Stimulated activated naive CD8-positive, alpha-beta T cell treated with anti-CD3 and anti-CD28 coated beads, Interleukin-15, Interleukin-2, amounts not matched to agents 100 U/mL and 50 U/mL, for 24 hours (primary cell): ENCODE results near the gene COQ10A.
A peak's percentile ranks its signal among the peaks of the same experiment; 100 is the strongest.
"Not testable (repeated sequence)": the region's sequence is repeated elsewhere in the genome, so short reads cannot be mapped to it uniquely, and the experiment has no call there.

Source experiments
- ATAC-seq: fragments of 150-1000 bp; cut with Tn5 transposase; one replicate; pipeline ENCODE4 v1.10.0; 2021
- DNase-seq: peaks from one replicate; pipeline ENCODE4 v3.0.0; 2021

Gene COQ10A

DNA sequence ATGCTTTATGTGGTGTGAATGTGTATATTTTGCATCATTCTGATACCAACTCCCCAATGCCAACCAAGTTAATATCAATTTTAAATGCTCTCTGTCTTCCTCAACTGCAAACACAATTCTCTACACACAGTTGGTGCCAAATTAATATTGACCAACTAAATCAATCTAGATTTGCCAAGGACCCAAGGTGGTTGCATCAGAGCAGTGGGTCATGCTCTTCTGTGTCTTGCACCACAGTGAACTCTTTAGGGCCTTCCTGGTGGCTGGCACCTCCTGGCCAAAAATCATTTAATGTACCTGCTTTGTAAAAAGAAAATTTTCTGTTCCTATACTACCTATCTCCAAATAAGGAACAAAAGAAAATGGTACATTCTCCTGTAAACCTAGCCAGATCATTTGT lies 14.1 kb downstream of the COQ10A start:
- no peak for DNase-seq

DNA sequence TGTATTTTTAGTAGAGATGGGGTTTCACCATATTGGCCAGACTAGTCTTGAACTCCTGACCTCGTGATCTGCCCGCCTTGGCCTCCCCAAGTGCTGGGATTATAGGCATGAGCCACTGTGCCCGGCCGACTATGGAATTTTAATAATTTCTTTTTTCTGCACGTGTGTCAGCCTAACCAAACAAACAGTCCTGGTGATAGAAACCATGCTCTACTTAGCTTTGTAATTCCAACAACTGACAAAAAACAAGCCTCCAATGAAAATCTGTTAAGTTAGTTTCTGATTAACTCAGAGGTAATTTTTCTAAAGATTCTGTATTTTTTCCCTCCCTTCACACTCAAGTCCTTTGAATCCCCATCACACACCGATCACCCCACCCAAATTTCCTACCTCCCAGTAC lies 15.3 kb downstream of the COQ10A start:
- ATAC-seq, result no peak
- no peak for DNase-seq

More for the DNA sequence above, 14.1 kb downstream of the COQ10A start:
- no peak for ATAC-seq

DNA sequence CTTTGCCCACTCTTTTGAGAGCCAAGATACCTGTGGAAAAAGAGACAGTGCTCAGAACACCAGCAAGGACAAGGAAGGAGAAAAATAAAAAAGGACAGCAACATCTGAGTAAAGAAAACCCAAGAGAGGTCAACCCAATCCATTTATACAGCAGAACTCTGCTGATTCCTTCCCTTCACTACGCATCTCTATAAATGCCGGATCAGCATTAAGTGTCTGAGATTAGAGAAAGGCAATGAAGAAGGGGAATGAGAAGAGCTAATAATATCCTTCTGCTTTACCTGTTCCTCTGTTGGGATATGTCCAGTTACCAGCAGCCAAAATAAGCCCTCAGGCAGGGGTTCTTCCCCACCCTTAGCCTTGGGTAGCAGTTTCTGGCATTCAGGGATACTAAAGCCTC lies 15.8 kb downstream of the COQ10A start:
- ATAC-seq (no peak), DNase-seq (no peak)

DNA sequence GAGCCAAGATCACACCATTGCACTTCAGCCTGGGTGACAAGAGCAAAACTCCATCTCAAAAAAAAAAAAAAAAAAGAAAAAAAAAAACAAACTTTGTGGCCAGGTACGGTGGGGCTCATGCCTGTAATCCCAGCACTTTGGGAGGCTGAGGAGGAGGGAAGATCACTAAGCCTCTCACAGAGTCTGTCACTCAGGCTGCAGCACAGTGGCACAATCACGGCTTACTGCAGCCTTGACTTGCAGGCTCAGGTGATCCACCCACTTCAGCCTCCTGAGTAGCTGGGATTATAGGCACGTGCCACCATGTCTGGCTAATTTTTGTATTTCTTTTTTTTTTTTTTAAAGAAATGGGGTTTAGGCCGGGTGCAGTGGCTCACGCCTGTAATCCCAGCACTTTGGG lies 17.5 kb downstream of the COQ10A start:
- not testable (repeated sequence) for DNase-seq, ATAC-seq

DNA sequence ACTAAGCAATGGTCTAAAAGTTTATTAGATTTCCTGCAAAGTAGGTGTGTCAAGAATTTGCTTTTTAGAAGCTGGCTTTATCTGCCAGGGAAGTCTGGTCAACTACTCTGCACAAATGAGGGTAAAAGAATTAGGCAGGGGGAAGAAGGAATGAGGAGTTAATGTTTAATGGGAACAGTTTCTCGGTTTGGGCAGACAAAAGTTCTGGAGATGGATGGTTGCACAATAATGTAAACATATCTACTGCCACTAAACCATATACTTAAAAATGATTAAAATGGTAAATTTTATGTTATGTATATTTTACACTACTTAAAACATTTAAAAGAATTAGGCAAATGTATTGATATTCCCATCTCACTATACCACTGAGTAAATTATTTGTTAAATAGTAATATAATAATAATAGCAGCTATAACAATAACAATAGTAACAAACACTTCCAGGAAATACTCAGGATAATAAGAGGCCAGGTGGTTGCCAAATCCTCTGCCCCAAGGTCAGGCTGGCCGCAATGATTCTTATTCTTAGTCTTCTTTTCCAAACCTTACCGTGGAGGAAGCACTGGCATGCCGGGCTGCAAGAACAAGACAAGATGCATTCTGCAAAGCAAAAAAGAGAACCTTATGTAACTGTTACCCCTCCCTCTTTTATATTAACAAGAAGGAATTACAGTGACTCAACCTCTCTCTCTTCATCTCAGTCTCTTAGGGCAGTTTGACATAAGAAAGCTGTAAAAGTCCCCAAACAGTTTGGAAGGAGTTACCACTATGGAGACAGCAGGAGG lies 19.5 kb downstream of the COQ10A start:
- DNase-seq (no peak), ATAC-seq (no peak)

DNA sequence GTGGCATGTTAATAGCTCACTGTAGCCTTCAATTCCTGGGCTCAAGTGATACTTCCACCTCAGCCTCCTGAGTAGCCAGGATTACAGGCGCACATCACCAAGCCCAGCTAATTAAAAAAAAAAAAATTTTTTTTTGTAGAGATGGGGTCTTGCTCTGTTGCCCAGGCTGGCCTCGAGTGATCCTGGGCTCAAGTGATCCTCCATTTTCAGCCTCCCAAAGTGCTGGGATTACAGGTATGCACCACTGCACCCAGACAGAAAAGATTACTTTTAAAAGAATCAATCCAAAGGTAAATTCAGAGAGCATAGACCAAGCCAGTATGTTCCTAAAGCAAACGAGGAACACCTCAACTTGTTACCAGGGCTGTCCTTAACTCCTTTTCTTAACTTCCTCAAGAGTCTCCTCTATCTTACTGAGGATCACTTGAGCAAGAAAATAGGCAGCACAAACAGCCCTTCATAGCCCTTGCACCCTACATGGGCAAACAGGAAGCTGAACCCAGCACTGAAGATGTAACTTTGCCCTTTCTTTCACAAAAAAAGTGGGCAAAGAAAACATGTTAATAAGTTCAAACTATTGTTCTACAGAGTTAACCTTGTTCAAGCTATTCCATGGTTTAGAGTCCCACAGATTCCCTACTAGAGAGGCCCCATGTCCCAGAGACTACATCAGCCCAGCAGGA lies 22.1 kb downstream of the COQ10A start:
- DNase-seq (no peak), ATAC-seq (no peak)

DNA sequence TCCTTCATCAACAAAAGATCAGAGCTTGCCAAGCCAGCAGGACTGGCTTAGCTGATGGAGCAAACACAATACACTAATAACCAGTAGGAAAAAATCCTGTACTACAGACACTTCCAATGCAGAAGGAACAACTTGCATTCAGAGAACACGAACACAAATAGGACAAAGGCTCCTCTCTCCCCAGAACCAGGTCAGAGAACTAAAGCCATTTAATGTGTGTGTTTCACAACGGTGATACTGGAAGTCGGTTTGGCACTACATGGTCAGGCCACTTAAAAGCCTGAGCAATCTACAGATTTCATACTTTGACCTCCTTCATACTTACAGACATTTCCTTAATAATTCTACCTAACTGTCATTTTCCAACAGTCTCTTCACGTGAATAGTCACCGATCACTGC lies 27.1 kb downstream of the COQ10A start:
- ATAC-seq (no peak), DNase-seq (no peak)

DNA sequence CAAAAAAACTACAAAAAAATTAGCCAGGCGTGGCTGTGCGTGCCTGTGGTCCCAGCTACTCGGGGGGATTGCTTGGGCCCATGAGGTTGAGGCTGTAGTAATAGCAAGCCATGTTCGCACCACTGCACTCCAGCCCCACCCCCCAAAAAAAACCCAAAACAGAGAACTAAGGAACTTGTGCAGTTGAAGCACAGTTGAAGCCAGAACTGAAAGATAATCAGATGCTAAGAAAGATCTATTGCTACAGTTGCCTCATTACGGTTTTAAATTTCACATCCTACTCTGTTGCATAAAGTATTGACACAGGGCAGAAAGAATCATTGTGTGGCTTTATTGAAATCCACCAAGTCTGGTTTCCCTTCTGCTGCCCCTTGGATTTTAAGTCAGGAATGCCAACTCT lies 29.6 kb downstream of the COQ10A start:
- no peak for ATAC-seq
- no peak for DNase-seq

DNA sequence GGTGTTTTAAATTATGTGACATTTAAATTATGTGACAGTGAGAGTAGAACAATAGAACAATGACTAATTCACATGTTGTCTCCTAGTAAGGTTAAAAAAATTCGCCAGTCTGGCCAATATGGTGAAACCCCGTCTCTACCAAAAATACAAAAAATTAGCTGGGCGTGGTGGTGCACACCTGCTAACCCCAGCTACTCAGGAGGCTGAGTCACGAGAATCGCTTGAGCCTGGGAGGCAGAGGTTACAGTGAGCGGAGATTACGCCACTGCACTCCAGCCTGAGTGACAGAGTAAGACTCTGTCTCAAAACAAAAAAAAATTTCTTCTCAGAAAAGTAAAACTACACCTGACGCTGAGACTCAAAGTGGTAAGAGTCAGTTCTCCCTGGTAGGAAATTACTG lies 30.7 kb downstream of the COQ10A start:
- no peak for ATAC-seq
- no peak for DNase-seq

DNA sequence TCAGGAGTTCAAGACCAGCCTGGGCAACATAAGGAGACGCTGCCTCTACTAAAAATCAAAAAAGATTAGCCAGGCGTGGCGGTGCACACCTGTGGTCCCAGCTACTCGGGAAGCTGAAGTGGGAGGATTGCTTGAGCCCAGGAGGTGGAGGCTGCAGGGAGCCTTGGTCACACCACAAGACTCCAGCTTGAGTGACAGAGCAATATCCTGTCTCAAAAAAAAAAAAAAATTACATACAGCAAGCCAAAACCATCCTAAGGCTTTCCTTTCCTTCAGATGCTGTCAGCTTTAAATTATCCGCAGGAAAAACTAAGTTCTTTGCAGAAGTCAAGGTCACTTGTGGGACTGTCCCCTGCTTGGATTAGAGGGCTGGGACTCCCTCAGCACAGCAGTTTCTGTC lies 32.1 kb downstream of the COQ10A start:
- ATAC-seq (no peak), DNase-seq (no peak)

DNA sequence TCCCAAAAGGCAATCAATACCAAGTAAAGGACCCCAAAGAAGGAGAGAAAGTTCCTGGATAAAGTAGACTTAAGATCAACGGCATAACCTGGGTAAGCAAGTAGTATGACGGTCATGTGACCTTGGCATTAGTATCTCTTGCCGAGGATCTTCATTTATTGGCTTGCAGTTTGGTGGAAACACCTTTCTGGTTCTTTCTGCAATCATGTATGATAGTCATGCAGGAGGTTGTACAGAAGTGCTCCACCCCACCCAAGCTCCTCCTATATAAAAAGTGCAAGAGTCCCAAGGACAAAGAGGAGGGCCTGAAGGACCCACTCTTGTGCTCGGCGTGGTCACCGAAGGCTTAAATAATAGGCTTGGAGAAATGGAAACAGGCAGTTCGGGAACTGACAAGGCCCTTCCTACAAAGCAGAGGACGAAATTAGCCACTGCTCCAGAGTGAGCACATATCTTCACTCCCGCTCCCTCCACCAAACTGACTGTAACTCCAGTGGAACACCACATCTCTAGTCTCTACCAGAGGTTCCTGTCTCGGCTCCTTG lies 32.6 kb downstream of the COQ10A start:
- ATAC-seq, result no peak
- no peak for DNase-seq

DNA sequence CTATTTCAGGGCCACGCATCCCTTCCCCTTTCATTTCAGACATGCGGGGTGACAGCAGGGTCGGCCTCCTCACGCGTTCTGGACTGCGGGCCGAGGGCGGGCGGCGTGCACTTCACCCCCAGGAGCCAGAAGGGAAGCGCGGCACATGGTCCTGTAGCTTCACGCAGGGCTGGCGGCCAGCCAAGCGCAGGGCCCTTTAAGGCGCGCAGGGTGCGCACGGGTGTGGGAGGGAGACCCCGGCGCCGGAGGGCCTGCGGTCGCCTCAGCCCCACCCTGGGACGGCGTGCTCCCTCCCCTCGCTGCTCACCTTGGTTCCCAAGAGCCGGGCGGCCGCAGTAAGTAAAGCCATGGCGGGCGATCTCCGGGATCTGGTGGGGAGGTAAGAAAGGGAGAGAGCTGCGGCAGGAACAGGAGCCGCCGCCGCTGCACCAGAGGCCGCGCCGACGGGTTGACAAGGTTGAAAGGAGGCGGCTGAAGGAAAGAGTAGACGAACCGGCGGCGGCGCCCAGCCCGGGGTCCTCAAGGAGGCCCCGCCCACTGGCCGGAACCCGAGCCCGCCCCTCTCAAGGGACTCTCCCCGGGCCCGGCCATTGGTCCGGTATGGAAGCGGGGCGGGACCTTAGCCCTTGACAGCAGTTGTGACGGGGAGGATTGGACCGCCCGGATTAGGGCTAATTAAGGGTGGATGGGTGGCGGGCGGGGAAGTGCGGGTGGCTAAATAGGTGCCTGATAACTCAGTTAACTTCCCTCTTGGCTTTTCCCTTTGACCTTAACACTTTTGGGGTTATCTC lies 33.3 kb downstream of the COQ10A start, which contains the start of gene CS:
CS (minus strand) TSS at position 478 of the 791 bp plus-strand sequence; CDS start at position 349, 129 bp downstream.
- DNase-seq, result peak; percentile 99
- peak; percentile 97 for ATAC-seq

DNA sequence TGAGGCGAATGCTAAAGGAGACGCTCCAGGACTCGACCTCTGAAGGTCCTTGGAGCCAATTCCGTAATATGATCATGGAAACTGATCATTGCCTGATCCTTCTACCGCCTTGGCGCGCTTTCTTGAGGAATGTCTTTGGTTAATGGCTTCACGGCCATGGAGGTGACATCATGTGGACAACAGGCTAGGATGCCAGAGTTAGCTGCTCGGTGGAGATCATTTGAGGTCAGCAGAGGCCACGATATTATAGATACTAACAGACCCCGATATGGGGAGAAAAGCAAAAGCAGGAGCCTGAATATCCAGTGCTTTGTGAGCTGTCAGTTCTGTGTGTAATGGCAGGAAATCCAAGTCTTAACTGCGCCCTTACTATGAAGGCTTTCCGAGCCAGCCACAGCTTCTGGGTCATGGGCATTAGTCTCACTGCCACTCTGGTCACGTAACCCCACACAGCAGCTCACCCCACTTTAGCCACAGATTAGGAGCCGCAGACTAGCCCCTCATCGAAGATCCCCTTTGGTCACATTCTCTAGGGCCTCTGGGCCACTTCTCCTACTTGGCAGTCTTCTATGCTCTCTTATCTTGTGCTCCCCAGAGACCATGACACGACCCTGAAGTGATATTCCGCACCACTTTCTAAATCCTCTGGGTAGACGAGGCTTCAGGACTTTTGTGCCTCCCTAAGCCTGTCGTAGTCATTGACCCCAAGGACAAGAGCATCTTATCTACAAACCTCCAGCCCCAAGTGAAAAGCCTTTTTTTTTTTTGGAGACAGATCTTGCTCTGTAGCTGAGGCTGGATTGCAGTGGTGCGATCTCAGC lies 34.1 kb downstream of the COQ10A start:
- DNase-seq (no peak), ATAC-seq (no peak)

DNA sequence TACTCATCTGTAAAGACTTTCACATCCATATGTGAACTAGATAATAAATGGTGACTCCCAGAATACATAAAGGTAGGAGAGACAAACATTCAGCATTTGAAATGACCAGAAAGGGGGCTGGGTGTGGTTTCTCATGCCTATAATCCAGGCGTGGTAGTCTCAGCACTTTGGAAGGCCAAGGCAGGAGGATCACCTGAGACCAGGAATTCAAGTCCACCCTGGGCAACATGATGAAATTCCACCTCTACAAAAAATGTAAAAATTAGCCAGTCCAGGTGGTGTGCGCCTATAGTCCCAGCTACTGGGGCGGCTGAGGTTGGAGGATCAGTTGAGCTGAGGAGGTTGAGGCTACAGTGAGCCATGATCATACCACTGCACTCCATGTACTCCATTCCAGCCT lies 37.5 kb downstream of the COQ10A start:
- no peak for ATAC-seq
- no peak for DNase-seq

DNA sequence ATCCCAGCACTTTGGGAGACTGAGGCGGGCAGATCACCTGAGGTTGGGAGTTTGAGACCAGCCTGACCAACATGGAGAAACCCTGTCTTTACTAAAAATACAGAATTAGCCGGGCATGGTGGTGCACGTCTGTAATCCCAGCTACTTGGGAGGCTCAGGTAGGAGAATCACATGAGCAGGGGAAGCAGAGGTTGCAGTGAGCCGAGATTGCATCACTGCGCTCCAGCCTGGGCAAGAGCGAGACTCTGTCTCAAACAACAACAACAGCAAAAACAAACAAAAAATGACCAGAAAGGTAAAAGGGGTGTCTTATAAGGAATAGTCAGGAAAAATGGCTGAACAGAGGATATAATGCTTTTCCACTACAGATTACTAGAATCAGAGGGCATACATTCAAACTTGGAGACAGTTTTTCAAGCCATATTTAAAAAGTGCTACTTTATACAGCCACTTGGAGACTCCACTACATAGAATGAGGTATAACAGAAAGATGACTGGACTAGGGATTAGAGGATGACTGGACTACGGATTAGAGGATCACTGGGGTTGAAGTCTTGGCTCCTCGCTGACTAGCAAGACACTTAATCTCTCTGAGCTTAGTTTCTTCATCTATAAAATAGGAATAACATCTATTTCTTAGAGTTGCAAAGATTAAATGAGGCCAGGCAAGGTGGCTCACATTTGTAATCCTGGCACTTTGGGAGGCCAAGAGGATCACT lies 38.3 kb downstream of the COQ10A start:
- ATAC-seq, result no peak
- DNase-seq, result no peak

DNA sequence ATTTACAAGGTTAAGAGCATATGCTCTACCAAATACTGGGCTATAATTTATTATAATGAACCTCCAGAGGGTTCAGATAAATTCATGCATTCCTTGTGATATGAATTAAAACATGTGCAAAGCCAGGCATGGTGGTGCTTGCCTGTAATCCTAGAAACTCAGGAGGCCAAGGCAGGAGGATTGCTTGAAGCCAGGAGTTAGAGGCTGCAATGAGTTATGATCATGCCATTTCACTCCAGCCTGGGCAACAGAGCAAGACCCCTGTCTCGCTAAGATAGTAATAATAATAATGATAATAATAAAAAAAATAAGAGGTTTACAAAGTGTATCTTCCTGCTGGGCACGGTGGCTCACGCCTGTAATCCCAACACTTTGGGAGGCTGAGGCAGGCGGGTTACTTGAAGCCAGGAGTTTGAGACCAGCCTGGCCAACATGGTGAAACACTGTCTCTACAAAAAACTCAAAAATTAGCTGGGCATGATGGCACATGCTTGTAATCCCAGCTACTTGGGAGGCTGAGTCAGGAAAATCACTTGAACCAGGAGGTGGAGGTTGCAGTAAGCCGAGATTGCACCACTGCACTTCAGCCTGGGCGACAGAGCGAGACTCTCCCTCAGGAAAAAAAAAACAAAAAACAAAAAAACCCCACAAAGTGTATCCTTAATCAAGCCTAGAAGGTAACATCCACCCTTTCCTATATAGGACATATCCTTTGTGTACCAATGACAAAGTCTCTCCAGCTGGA lies 40.7 kb downstream of the COQ10A start:
- ATAC-seq (no peak), DNase-seq (no peak)

DNA sequence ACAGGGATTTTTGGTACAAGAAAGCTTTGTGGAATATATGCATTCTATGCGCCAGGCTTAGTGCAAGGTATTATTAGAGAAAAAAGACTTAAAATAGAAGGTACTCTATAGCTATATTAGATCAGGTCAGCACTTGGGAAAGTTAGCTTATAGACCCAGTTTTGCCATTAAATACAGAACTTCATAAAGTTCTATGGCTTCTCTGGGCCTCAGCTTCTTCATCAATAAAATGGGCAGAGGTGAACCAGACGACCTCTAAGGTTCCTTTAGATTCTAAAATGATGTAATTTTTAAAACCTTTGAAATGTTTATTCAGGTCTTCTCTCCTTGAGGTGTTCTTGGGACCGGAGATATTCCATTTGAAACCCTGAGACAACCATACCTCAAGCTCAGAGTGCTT lies 42.0 kb downstream of the COQ10A start:
- no peak for DNase-seq
- ATAC-seq, result no peak

DNA sequence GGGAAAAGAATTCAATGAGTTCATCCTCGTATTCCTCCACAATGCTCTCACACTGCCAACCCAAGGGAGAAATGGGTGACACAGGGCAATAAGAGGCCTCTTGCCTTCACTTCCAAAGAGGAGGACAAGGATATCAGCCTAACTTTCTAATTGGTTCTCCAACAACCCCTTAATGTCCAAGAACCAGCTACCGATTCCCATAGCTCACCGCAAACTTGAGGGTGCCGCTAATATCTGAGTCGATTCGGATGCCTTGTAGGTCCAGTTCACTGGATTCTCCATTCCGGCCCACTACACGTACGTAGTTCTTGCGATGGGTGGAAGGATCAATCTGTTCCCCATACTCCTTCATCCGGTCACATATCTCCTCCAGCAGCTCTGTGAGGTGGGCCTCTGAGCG lies 44.3 kb downstream of the COQ10A start:
- ATAC-seq (no peak), DNase-seq (no peak)

DNA sequence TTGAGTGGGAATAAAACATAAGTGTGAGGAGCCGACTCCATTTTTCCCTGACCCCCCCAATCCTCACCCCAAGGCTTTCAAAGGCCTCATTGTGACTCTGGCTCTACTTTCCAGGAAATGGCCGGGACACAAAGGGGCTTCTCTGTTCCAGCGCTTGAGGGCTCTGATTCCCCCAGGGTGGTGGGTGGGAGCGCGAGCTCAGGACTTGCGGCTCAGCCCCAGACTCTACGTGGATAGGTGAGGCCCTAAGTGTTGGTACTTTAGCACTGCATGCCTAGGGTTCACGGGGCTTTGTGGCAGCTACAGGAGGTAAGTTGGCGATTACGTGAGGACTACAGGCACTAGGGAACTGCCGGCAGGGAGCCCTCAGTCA lies 48.5 kb downstream of the COQ10A start:
- no peak for ATAC-seq
- DNase-seq, result no peak
